ENCODE results near the gene CHAC1.

DNA sequence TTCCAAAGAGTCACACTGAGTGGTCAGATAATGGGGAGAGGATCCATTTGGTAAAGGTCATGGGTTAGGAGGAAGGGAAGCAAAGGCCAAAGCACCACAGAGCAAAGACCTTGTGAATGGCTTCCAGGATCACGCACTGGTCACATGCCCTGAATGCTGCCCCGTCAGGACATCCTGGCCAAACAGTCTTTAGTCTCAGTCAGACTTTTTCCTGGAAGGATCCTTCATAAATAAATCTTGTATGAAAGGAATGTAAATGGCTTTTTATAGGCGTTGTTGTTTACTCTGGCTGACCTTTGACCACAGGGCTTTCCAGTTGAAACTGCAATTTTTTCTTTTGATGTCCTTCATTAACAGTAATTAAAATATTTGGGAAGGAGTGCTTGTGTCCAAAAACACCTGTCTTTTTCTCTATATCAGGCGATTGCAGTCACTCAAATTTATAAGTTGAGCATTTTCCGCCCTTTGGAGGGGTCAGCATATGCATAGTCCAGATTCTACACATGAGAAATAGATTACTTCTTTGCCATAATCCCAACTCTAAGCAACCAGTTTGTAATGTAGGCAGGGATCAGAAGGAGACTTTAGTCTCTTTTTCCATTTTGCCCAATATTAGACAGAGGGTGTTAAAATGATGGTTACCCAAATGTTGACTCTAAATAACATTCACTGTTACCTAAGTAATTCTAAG lies 48.4 kb downstream of the CHAC1 start:
- no peak for TF ChIP-seq CTCF (IDR thresholded peaks at IDR 0.05)
- TF ChIP-seq POLR2A (IDR thresholded peaks at IDR 0.05) = no peak

Data from testis (tissue), 2 donors.